WTC11 (cell line): ENCODE measurements around the gene FNDC11. TPM values are rescaled to one million over a fixed set of nuclear protein-coding genes. Genes with fewer than 3 reads are reported as not detected.

Source experiments
- ATAC-seq: fragments of 200-7000 bp; cut with Tn5 transposase; 2 replicates; pipeline ENCODE4 v1.10.0; 2021; ENCODE audit warnings: mild to moderate bottlenecking, moderate library complexity
- Bru-seq: library from RNA; stranded (reverse); fragments of 400-500 nt; gene quantifications from one replicate; lab custom pipeline; 2021; lab: Mats Ljungman, UMichigan
- CTCF ChIA-PET: fragments of 300-600 bp; sonication (Branson Sonifier 250); formaldehyde crosslinking; loops from one replicate; lab custom pipeline; 2021; ENCODE audit warnings: antibody characterized with exemption; lab: Charles Lee
- POLR2A ChIA-PET: fragments of 350-600 bp; sonication (Branson Sonifier 250); formaldehyde crosslinking; loops from one replicate; lab custom pipeline; 2021; ENCODE audit warnings: antibody characterized with exemption; lab: Charles Lee
- DNase-seq: peaks from one replicate; pipeline ENCODE4 v3.0.0; 2021; ENCODE audit warnings: low spot score
- H3K27ac Mint-ChIP-seq: 2 replicates; pipeline ENCODE4 v1.8.0; 2021; ENCODE audit warnings: mixed read lengths
- H3K27me3 Mint-ChIP-seq: 2 replicates; pipeline ENCODE4 v1.8.0; 2021; ENCODE audit warnings: low read depth, mild to moderate bottlenecking, moderate library complexity, mixed read lengths
- H3K36me3 Mint-ChIP-seq: 2 replicates; pipeline ENCODE4 v1.8.0; 2021; ENCODE audit warnings: mixed read lengths
- H3K4me1 Mint-ChIP-seq: 2 replicates; pipeline ENCODE4 v1.8.0; 2022; ENCODE audit warnings: mixed read lengths
- H3K4me3 Mint-ChIP-seq: 2 replicates; pipeline ENCODE4 v1.8.0; 2021; ENCODE audit warnings: mild to moderate bottlenecking, moderate library complexity, mixed read lengths
- H3K9me3 Mint-ChIP-seq: 2 replicates; pipeline ENCODE4 v1.8.0; 2021; ENCODE audit warnings: mixed read lengths
- HMGA2 ChIP-seq: fragments of 250-450 bp; sonication (Bioruptor Pico); IDR thresholded peaks from 2 replicates; pipeline ENCODE4 v1.4.0; 2021; ENCODE audit warnings: mild to moderate bottlenecking, moderate library complexity
- IRF2 ChIP-seq: sonication (generic); formaldehyde crosslinking; IDR thresholded peaks from 2 replicates; pipeline ENCODE4 v1.8.0; 2022; ENCODE audit warnings: low read depth, missing genetic modification reagents, borderline replicate concordance
- KAT7 ChIP-seq: sonication (generic); formaldehyde crosslinking; IDR thresholded peaks from 2 replicates; pipeline ENCODE4 v1.8.1; 2023; ENCODE audit warnings: missing genetic modification reagents, mild to moderate bottlenecking, borderline replicate concordance
- NFATC4 ChIP-seq: fragments of 250-450 bp; sonication (Bioruptor Pico); IDR thresholded peaks from 2 replicates; pipeline ENCODE4 v1.9.0; 2021; ENCODE audit warnings: mild to moderate bottlenecking
- PRRX2 ChIP-seq: fragments of 250-450 bp; sonication (Bioruptor Pico); IDR thresholded peaks from 2 replicates; pipeline ENCODE4 v1.8.0; 2021; ENCODE audit warnings: mild to moderate bottlenecking
- SOX15 ChIP-seq: fragments of 250-450 bp; sonication (Bioruptor Pico); IDR thresholded peaks from 2 replicates; pipeline ENCODE4 v1.9.0; 2021; ENCODE audit warnings: mild to moderate bottlenecking
- SP1 ChIP-seq: sonication (generic); formaldehyde crosslinking; conservative IDR thresholded peaks from 2 replicates; pipeline ENCODE4 v1.8.1; 2022; ENCODE audit warnings: missing genetic modification reagents
- TEAD1 ChIP-seq: sonication (generic); formaldehyde crosslinking; IDR thresholded peaks from 2 replicates; pipeline ENCODE4 v1.8.0; 2022; ENCODE audit warnings: mild to moderate bottlenecking, missing genetic modification reagents
- ZBTB21 ChIP-seq: sonication (generic); formaldehyde crosslinking; IDR thresholded peaks from 2 replicates; pipeline ENCODE4 v1.8.1; 2023; ENCODE audit warnings: mild to moderate bottlenecking, missing genetic modification reagents, borderline replicate concordance
- ZNF671 ChIP-seq: fragments of 250-450 bp; sonication (Bioruptor Pico); IDR thresholded peaks from 2 replicates; pipeline ENCODE4 v1.8.0; 2021; ENCODE audit warnings: mild to moderate bottlenecking
- long read RNA-seq, 3 experiments: library from RNA in 1 of 3; library from capped mRNA in 1 of 3; library from polyadenylated mRNA in 1 of 3; unstranded in 2 of 3; stranded (forward) in 1 of 3; transcript quantifications; one replicate each; pipeline ENCODE4 v2.0.0, GENCODE V29; 2021
- total RNA-seq: library from RNA; stranded (reverse); gene quantifications from 3 replicates; pipeline ENCODE4 v1.2.3, GENCODE V29; 2021
- TF ChIP-seq, protein P1 (sequence below): sonication (generic); formaldehyde crosslinking; IDR thresholded peaks from 2 replicates; pipeline ENCODE4 v1.8.0; 2022; ENCODE audit warnings: mild to moderate bottlenecking, missing genetic modification reagents
- TF ChIP-seq, protein P2 (sequence below): sonication (generic); formaldehyde crosslinking; IDR thresholded peaks from 2 replicates; pipeline ENCODE4 v1.8.0; 2022; ENCODE audit warnings: mild to moderate bottlenecking, missing genetic modification reagents
- TF ChIP-seq, protein P3 (sequence below): fragments of 250-450 bp; sonication (Bioruptor Pico); IDR thresholded peaks from 2 replicates; pipeline ENCODE4 v1.9.0; 2021; ENCODE audit warnings: mild to moderate bottlenecking, borderline replicate concordance
- TF ChIP-seq, protein P4 (sequence below): sonication (generic); formaldehyde crosslinking; IDR thresholded peaks from 2 replicates; pipeline ENCODE4 v1.8.1; 2022; ENCODE audit warnings: mild to moderate bottlenecking, missing genetic modification reagents, moderate library complexity, borderline replicate concordance
- TF ChIP-seq, protein P5 (sequence below): sonication (generic); formaldehyde crosslinking; conservative IDR thresholded peaks from 2 replicates; pipeline ENCODE4 v1.8.1; 2023; ENCODE audit warnings: mild to moderate bottlenecking, low read depth, missing genetic modification reagents, moderate library complexity
- TF ChIP-seq, protein P6 (sequence below): sonication (generic); formaldehyde crosslinking; IDR thresholded peaks from 2 replicates; pipeline ENCODE4 v1.8.0; 2023; ENCODE audit warnings: missing genetic modification reagents
- TF ChIP-seq, protein P7 (sequence below): sonication (generic); formaldehyde crosslinking; IDR thresholded peaks from 2 replicates; pipeline ENCODE4 v1.8.1; 2022; ENCODE audit warnings: low read depth, mild to moderate bottlenecking, moderate library complexity, missing genetic modification reagents, borderline replicate concordance
- TF ChIP-seq, protein P8 (sequence below): fragments of 250-450 bp; sonication (Bioruptor Pico); IDR thresholded peaks from 2 replicates; pipeline ENCODE4 v1.9.0; 2021; ENCODE audit warnings: moderate library complexity, mild to moderate bottlenecking, inconsistent platforms, borderline replicate concordance

FNDC11 gene, protein sequence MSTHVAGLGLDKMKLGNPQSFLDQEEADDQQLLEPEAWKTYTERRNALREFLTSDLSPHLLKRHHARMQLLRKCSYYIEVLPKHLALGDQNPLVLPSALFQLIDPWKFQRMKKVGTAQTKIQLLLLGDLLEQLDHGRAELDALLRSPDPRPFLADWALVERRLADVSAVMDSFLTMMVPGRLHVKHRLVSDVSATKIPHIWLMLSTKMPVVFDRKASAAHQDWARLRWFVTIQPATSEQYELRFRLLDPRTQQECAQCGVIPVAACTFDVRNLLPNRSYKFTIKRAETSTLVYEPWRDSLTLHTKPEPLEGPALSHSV
- total RNA-seq = 3.4 to 3.8 TPM (median 3.6 TPM) in 3 replicates
- percentile 38 among the genes with signal in this experiment for Bru-seq, nascent RNA
- long read RNA-seq, experiment 1, transcript FNDC11-204 (1 exons, 2,954 nt) = major isoform, 7 of 9 reads
- long read RNA-seq, experiment 1, partial matches to known transcripts = 0 of 9 reads
- long read RNA-seq, experiment 1, other reads (novel, unspliced or antisense) = 2 of 9 reads
- long read RNA-seq, experiment 2, partial matches to known transcripts = 0 of 4 reads
- long read RNA-seq, experiment 2, other reads (novel, unspliced or antisense) = 2 of 4 reads
- long read RNA-seq, experiment 3 = 0 reads

DNA sequence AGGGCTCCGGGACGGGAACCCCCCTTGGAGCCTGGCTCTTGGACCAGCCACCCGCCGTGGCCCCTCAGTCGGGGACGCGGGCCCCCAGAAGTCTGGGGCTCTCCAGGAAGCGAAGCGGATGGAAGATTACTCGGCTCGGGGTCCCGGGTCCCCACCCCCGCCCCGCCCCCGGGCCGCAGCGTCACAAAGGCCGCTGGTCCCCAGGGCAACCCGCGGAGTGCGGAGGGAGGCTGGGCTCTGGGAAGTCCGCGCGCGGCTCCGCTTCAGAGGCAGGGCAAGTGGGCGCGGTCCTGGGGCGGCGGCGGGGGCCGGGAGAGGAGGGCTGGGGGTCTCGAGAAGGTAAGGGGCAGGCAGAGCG lies at the start of gene FNDC11:
Gene FNDC11 (plus strand): TSS at position 227 of the 358 bp plus-strand sequence. CDS start 1,505 bp downstream, outside the sequence.
- Mint-ChIP-seq H3K27ac (no peak within 1 kb of the TSS), H3K36me3 (no peaks in the 10 kb centered on the region), H3K4me3 (peak within 1 kb of the TSS; percentile 68), H3K27me3 (no peaks in the 10 kb centered on the region), H3K9me3 (no peaks in the 10 kb centered on the region), H3K4me1 (peaks cover 19% of the 10 kb centered on the region)
- TF ChIP-seq ZBTB21 (CRISPR knock-in tag) (no peak), SP1 (CRISPR knock-in tag) (peak; percentile 4; the same call in 1 of the 2 replicates), NFATC4 (no peak), KAT7 (no peak)
- TF ChIP-seq, protein P1, sequence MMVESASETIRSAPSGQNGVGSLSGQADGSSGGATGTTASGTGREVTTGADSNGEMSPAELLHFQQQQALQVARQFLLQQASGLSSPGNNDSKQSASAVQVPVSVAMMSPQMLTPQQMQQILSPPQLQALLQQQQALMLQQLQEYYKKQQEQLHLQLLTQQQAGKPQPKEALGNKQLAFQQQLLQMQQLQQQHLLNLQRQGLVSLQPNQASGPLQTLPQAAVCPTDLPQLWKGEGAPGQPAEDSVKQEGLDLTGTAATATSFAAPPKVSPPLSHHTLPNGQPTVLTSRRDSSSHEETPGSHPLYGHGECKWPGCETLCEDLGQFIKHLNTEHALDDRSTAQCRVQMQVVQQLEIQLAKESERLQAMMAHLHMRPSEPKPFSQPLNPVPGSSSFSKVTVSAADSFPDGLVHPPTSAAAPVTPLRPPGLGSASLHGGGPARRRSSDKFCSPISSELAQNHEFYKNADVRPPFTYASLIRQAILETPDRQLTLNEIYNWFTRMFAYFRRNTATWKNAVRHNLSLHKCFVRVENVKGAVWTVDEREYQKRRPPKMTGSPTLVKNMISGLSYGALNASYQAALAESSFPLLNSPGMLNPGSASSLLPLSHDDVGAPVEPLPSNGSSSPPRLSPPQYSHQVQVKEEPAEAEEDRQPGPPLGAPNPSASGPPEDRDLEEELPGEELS = 0 out of 2 replicates have a peak, but pooled peaks have one; percentile 1
- TF ChIP-seq, protein P2, sequence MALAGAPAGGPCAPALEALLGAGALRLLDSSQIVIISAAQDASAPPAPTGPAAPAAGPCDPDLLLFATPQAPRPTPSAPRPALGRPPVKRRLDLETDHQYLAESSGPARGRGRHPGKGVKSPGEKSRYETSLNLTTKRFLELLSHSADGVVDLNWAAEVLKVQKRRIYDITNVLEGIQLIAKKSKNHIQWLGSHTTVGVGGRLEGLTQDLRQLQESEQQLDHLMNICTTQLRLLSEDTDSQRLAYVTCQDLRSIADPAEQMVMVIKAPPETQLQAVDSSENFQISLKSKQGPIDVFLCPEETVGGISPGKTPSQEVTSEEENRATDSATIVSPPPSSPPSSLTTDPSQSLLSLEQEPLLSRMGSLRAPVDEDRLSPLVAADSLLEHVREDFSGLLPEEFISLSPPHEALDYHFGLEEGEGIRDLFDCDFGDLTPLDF (CRISPR knock-in tag) = no peak
- TF ChIP-seq, protein P3, sequence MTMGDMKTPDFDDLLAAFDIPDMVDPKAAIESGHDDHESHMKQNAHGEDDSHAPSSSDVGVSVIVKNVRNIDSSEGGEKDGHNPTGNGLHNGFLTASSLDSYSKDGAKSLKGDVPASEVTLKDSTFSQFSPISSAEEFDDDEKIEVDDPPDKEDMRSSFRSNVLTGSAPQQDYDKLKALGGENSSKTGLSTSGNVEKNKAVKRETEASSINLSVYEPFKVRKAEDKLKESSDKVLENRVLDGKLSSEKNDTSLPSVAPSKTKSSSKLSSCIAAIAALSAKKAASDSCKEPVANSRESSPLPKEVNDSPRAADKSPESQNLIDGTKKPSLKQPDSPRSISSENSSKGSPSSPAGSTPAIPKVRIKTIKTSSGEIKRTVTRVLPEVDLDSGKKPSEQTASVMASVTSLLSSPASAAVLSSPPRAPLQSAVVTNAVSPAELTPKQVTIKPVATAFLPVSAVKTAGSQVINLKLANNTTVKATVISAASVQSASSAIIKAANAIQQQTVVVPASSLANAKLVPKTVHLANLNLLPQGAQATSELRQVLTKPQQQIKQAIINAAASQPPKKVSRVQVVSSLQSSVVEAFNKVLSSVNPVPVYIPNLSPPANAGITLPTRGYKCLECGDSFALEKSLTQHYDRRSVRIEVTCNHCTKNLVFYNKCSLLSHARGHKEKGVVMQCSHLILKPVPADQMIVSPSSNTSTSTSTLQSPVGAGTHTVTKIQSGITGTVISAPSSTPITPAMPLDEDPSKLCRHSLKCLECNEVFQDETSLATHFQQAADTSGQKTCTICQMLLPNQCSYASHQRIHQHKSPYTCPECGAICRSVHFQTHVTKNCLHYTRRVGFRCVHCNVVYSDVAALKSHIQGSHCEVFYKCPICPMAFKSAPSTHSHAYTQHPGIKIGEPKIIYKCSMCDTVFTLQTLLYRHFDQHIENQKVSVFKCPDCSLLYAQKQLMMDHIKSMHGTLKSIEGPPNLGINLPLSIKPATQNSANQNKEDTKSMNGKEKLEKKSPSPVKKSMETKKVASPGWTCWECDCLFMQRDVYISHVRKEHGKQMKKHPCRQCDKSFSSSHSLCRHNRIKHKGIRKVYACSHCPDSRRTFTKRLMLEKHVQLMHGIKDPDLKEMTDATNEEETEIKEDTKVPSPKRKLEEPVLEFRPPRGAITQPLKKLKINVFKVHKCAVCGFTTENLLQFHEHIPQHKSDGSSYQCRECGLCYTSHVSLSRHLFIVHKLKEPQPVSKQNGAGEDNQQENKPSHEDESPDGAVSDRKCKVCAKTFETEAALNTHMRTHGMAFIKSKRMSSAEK (CRISPR knock-in tag) = no peak
- TF ChIP-seq, protein P4, sequence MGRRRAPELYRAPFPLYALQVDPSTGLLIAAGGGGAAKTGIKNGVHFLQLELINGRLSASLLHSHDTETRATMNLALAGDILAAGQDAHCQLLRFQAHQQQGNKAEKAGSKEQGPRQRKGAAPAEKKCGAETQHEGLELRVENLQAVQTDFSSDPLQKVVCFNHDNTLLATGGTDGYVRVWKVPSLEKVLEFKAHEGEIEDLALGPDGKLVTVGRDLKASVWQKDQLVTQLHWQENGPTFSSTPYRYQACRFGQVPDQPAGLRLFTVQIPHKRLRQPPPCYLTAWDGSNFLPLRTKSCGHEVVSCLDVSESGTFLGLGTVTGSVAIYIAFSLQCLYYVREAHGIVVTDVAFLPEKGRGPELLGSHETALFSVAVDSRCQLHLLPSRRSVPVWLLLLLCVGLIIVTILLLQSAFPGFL (CRISPR knock-in tag) = no peak
- CTCF ChIA-PET = interaction anchor here (0.9 to 3.9 kb wide), 4 partner anchors 16 to 88 kb away, joined by 3 to 34 read pairs (median 6); partner anchors contain the start of genes HELZ2 and PTK6
- ATAC-seq (peak; percentile 16), DNase-seq (peak; percentile 75)
- POLR2A ChIA-PET = no interaction called here

DNA sequence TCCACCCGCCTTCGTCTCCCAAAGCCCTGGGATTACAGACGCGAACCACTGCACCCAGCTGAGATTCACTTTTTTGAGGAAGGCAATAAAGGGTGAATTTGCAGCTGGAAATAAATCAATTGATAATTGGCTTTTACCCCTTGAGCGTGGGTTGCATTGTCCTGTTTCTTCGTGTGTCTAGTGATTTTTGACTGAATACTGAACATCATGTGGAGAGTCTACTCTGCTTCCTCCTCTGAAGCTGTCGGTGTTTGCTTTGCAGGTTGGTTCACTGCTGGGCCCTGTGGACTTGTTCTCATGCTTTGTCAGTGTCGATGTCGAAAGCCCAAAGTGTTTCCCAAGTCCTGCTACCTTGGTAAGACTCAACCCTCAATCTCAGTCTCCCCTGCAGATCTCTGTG lies 49.3 kb upstream of the FNDC11 start:
- no peak overlapping the region for H3K27ac Mint-ChIP-seq
- DNase-seq (no peak), ATAC-seq (no peak)
- H3K36me3 Mint-ChIP-seq = 0 out of 2 replicates have a peak, but pooled peaks cover 2% of the 10 kb centered on the region
- no peaks in the 10 kb centered on the region; the same call in 1 of the 2 replicates for H3K4me1 Mint-ChIP-seq
- H3K27me3 Mint-ChIP-seq = peaks cover 34% of the 10 kb centered on the region
- POLR2A ChIA-PET = interaction anchor here (1.4 kb wide), 1 partner anchor 16 kb away, joined by 3 read pairs; the partner anchor contains the start of gene PPDPF
- CTCF ChIA-PET = interaction anchor here (0.9 to 2.4 kb wide), 2 partner anchors 8 to 16 kb away, joined by 3 to 9 read pairs; partner anchors contain the start of gene PPDPF
- H3K9me3 Mint-ChIP-seq = peaks cover 10% of the 10 kb centered on the region
- H3K4me3 Mint-ChIP-seq = no peak overlapping the region
- TF ChIP-seq PRRX2 (CRISPR knock-in tag) = no peak
- no peak for TF ChIP-seq ZNF671
- no peak for TF ChIP-seq IRF2
- TF ChIP-seq, protein P5, sequence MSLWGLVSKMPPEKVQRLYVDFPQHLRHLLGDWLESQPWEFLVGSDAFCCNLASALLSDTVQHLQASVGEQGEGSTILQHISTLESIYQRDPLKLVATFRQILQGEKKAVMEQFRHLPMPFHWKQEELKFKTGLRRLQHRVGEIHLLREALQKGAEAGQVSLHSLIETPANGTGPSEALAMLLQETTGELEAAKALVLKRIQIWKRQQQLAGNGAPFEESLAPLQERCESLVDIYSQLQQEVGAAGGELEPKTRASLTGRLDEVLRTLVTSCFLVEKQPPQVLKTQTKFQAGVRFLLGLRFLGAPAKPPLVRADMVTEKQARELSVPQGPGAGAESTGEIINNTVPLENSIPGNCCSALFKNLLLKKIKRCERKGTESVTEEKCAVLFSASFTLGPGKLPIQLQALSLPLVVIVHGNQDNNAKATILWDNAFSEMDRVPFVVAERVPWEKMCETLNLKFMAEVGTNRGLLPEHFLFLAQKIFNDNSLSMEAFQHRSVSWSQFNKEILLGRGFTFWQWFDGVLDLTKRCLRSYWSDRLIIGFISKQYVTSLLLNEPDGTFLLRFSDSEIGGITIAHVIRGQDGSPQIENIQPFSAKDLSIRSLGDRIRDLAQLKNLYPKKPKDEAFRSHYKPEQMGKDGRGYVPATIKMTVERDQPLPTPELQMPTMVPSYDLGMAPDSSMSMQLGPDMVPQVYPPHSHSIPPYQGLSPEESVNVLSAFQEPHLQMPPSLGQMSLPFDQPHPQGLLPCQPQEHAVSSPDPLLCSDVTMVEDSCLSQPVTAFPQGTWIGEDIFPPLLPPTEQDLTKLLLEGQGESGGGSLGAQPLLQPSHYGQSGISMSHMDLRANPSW (CRISPR knock-in tag) = no peak
- TF ChIP-seq, protein P6, sequence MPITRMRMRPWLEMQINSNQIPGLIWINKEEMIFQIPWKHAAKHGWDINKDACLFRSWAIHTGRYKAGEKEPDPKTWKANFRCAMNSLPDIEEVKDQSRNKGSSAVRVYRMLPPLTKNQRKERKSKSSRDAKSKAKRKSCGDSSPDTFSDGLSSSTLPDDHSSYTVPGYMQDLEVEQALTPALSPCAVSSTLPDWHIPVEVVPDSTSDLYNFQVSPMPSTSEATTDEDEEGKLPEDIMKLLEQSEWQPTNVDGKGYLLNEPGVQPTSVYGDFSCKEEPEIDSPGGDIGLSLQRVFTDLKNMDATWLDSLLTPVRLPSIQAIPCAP (CRISPR knock-in tag) = no peak
- TF ChIP-seq, protein P7, sequence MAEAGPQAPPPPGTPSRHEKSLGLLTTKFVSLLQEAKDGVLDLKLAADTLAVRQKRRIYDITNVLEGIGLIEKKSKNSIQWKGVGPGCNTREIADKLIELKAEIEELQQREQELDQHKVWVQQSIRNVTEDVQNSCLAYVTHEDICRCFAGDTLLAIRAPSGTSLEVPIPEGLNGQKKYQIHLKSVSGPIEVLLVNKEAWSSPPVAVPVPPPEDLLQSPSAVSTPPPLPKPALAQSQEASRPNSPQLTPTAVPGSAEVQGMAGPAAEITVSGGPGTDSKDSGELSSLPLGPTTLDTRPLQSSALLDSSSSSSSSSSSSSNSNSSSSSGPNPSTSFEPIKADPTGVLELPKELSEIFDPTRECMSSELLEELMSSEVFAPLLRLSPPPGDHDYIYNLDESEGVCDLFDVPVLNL (CRISPR knock-in tag) = no peak
- no peak for TF ChIP-seq HMGA2 (CRISPR knock-in tag)
- no peak for TF ChIP-seq TEAD1 (CRISPR knock-in tag)
- TF ChIP-seq, protein P8, sequence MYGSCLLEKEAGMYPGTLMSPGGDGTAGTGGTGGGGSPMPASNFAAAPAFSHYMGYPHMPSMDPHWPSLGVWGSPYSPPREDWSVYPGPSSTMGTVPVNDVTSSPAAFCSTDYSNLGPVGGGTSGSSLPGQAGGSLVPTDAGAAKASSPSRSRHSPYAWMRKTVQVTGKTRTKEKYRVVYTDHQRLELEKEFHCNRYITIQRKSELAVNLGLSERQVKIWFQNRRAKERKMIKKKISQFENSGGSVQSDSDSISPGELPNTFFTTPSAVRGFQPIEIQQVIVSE = no peak
- TF ChIP-seq SOX15 (CRISPR knock-in tag) = no peak
